H1 (cell line): ENCODE measurements around the gene SLC27A5. TPM values are rescaled to one million over a fixed set of nuclear protein-coding genes. Genes with fewer than 3 reads are reported as not detected.

ENCODE experiments used
- CTCF ChIA-PET: fragments of 300-600 bp; sonication (Branson Sonifier 250); formaldehyde crosslinking; loops from one replicate; lab custom pipeline; 2021; ENCODE audit not compliant: partially characterized antibody; lab: Charles Lee
- POLR2A ChIA-PET: fragments of 300-600 bp; sonication (Branson Sonifier 250); formaldehyde crosslinking; loops from one replicate; lab custom pipeline; 2021; ENCODE audit warnings: inconsistent platforms; ENCODE audit not compliant: partially characterized antibody; lab: Charles Lee
- DNase-seq, 2 experiments: peaks; one replicate each; pipeline versions ENCODE4 v3.0.0 to v3.0.0-alpha.2; 2010 to 2022; ENCODE audit warnings: low spot score in 2 of 2, low read depth in 1 of 2, mixed read lengths in 1 of 2
- FAIRE-seq: peaks from 2 replicates; lab custom pipeline; 2011; peaks lifted over from hg19 to GRCh38; lab: Jason Lieb, UNC
- H2AFZ ChIP-seq: 2 replicates; pipeline ENCODE4 v1.8.1; 2012; ENCODE audit warnings: low read length, inconsistent platforms
- H2AK5ac ChIP-seq: 2 replicates; pipeline ENCODE4 v1.6.1; 2013; ENCODE audit warnings: low read depth, low read length
- H2BK120ac ChIP-seq: replicated peaks from 2 replicates; pipeline ENCODE3; 2013; ENCODE audit warnings: low read depth, low read length, inconsistent platforms
- H2BK12ac ChIP-seq: 2 replicates; pipeline ENCODE4 v1.6.1; 2013; ENCODE audit warnings: low read depth, low read length
- H2BK15ac ChIP-seq: 2 replicates; pipeline ENCODE4 v1.6.1; 2013; ENCODE audit warnings: low read length
- H2BK20ac ChIP-seq: 2 replicates; pipeline ENCODE4 v1.6.1; 2013; ENCODE audit warnings: low read length
- H2BK5ac ChIP-seq: 2 replicates; pipeline ENCODE4 v1.6.1; 2013; ENCODE audit warnings: low read depth, low read length
- H3K14ac ChIP-seq: 2 replicates; pipeline ENCODE4 v1.6.1; 2013; ENCODE audit warnings: inconsistent platforms; ENCODE audit not compliant: insufficient read length
- H3K18ac ChIP-seq: 2 replicates; pipeline ENCODE4 v1.6.1; 2013; ENCODE audit warnings: low read length; ENCODE audit errors: extremely low read depth
- H3K23ac ChIP-seq: 2 replicates; pipeline ENCODE4 v1.6.1; 2013; ENCODE audit warnings: inconsistent platforms; ENCODE audit not compliant: insufficient read length
- H3K23me2 ChIP-seq: 2 replicates; pipeline ENCODE4 v1.6.1; 2013; ENCODE audit warnings: low read depth, low read length
- H3K27ac ChIP-seq: 2 replicates; pipeline ENCODE4 v1.6.1; 2011; ENCODE audit warnings: low read depth, low read length, inconsistent platforms
- H3K27me3 ChIP-seq, 4 experiments: replicated peaks in 1 of 4; 1 replicate in 1 of 4; 2 replicates in 3 of 4; pipeline versions ENCODE4 v1.6.1 to v1.8.1; 2011 to 2013; ENCODE audit warnings: low read length in 3 of 4, mild to moderate bottlenecking in 3 of 4, inconsistent platforms in 2 of 4, mixed read lengths in 2 of 4, moderate library complexity in 1 of 4; ENCODE audit not compliant: control insufficient read depth in 3 of 4, insufficient read depth in 3 of 4; ENCODE audit errors: extremely low read depth in 1 of 4
- H3K36me3 ChIP-seq, 4 experiments: 2 replicates each; pipeline versions ENCODE4 v1.6.1 to v1.8.1; 2011 to 2013; ENCODE audit warnings: mild to moderate bottlenecking in 4 of 4, low read length in 3 of 4, moderate library complexity in 2 of 4, control low read depth in 1 of 4, inconsistent platforms in 1 of 4; ENCODE audit not compliant: insufficient read depth in 4 of 4, control insufficient read depth in 2 of 4
- H3K4ac ChIP-seq: replicated peaks from 2 replicates; pipeline ENCODE3; 2013; ENCODE audit warnings: low read length, low read depth, mixed read lengths, inconsistent platforms; ENCODE audit not compliant: insufficient read length
- H3K4me1 ChIP-seq, 4 experiments: replicated peaks in 1 of 4; 1 replicate in 1 of 4; 2 replicates in 3 of 4; pipeline versions ENCODE4 v1.6.1 to v1.8.1; 2011 to 2013; ENCODE audit warnings: low read length in 3 of 4, inconsistent platforms in 2 of 4, mixed read lengths in 1 of 4; ENCODE audit not compliant: insufficient read depth in 4 of 4, control insufficient read depth in 3 of 4
- H3K4me2 ChIP-seq, 2 experiments: 2 replicates each; pipeline versions ENCODE4 v1.6.1 to v1.8.1; 2011 to 2013; ENCODE audit warnings: low read depth in 2 of 2, low read length in 2 of 2, control low read depth in 1 of 2, inconsistent platforms in 1 of 2, mild to moderate bottlenecking in 1 of 2; ENCODE audit not compliant: insufficient read depth in 1 of 2
- H3K4me3 ChIP-seq, 4 experiments: fragments of 200-600, 300-600 bp in 1 of 4; sonication (generic), shearing (Covaris generic), sonication (Bioruptor Twin) in 1 of 4; 2 replicates each; pipeline versions ENCODE4 v1.5.1 to v1.8.1; 2011 to 2016; ENCODE audit warnings: low read length in 4 of 4, low read depth in 3 of 4, control low read depth in 2 of 4, inconsistent platforms in 2 of 4, mild to moderate bottlenecking in 2 of 4, mixed read lengths in 1 of 4, moderate library complexity in 1 of 4; ENCODE audit not compliant: insufficient read depth in 2 of 4; ENCODE audit errors: extremely low read depth in 1 of 4
- H3K56ac ChIP-seq: replicated peaks from 2 replicates; pipeline ENCODE3; 2013; ENCODE audit warnings: low read depth, mild to moderate bottlenecking, mixed read lengths, low read length, inconsistent platforms; ENCODE audit not compliant: insufficient read length
- H3K79me1 ChIP-seq: 2 replicates; pipeline ENCODE4 v1.6.1; 2013; ENCODE audit warnings: low read depth, low read length, control low read depth
- H3K79me2 ChIP-seq, 2 experiments: 2 replicates each; pipeline versions ENCODE4 v1.6.1 to v1.8.1; 2012 to 2013; ENCODE audit warnings: low read length in 2 of 2, mild to moderate bottlenecking in 2 of 2, inconsistent platforms in 1 of 2; ENCODE audit not compliant: insufficient read depth in 2 of 2, control insufficient read depth in 1 of 2
- H3K9ac ChIP-seq, 4 experiments: replicated peaks in 1 of 4; 1 replicate in 1 of 4; 2 replicates in 3 of 4; pipeline versions ENCODE4 v1.6.1 to v1.8.1; 2011 to 2013; ENCODE audit warnings: low read depth in 3 of 4, low read length in 3 of 4, control low read depth in 2 of 4, mild to moderate bottlenecking in 2 of 4, moderate library complexity in 2 of 4, inconsistent platforms in 1 of 4; ENCODE audit errors: extremely low read depth in 1 of 4
- H3K9me3 ChIP-seq, 2 experiments: 2 replicates each; pipeline versions ENCODE4 v1.6.1 to v1.8.1; 2012 to 2013; ENCODE audit warnings: mild to moderate bottlenecking in 2 of 2, moderate library complexity in 2 of 2, control low read depth in 1 of 2, inconsistent platforms in 1 of 2, low read depth in 1 of 2, low read length in 1 of 2, mixed read lengths in 1 of 2; ENCODE audit not compliant: insufficient read depth in 2 of 2
- H4K20me1 ChIP-seq, 2 experiments: replicated peaks in 1 of 2; 2 replicates each; pipeline versions ENCODE3 to v1.8.1; 2011 to 2013; ENCODE audit warnings: inconsistent platforms in 2 of 2, low read length in 2 of 2, mild to moderate bottlenecking in 1 of 2; ENCODE audit not compliant: insufficient read depth in 2 of 2, control insufficient read depth in 1 of 2
- H4K5ac ChIP-seq: 2 replicates; pipeline ENCODE4 v1.6.1; 2013; ENCODE audit warnings: low read length, low read depth, mixed read lengths, inconsistent platforms; ENCODE audit not compliant: insufficient read length
- H4K8ac ChIP-seq: 2 replicates; pipeline ENCODE4 v1.8.0; 2013; ENCODE audit warnings: mild to moderate bottlenecking, moderate library complexity, low read length, inconsistent platforms; ENCODE audit not compliant: insufficient read depth; ENCODE audit errors: extremely low read depth
- H4K91ac ChIP-seq: replicated peaks from 2 replicates; pipeline ENCODE3; 2013; ENCODE audit warnings: low read length, mixed read lengths, inconsistent platforms; ENCODE audit not compliant: insufficient read length
- CREB1 ChIP-seq: IDR thresholded peaks from 2 replicates; pipeline ENCODE4 v1.6.1; 2012; ENCODE audit warnings: inconsistent platforms
- CTBP2 ChIP-seq: IDR thresholded peaks from 2 replicates; pipeline ENCODE4 v1.7.0; 2011; ENCODE audit warnings: borderline replicate concordance, mild to moderate bottlenecking, moderate library complexity, mixed read lengths, low read length; ENCODE audit not compliant: insufficient read depth, insufficient read length
- E2F6 ChIP-seq: IDR thresholded peaks from 2 replicates; pipeline ENCODE4 v1.6.1; 2012; ENCODE audit warnings: inconsistent platforms
- EP300 ChIP-seq, 2 experiments: IDR thresholded peaks; 1 replicate in 1 of 2; 2 replicates in 1 of 2; pipeline ENCODE4 v1.6.1; 2011 to 2012; ENCODE audit warnings: low read depth in 2 of 2, low read length in 2 of 2, mild to moderate bottlenecking in 2 of 2, borderline replicate concordance in 1 of 2, inconsistent platforms in 1 of 2, moderate library complexity in 1 of 2
- HDAC2 ChIP-seq, 2 experiments: fragments of 300-600 bp in 1 of 2; sonication (generic) in 1 of 2; IDR thresholded peaks; 2 replicates each; pipeline ENCODE4 v1.6.1; 2011 to 2012; ENCODE audit warnings: low read depth in 2 of 2, low read length in 2 of 2, mild to moderate bottlenecking in 2 of 2, moderate library complexity in 2 of 2, borderline replicate concordance in 1 of 2, inconsistent platforms in 1 of 2
- NANOG ChIP-seq: IDR thresholded peaks from 2 replicates; pipeline ENCODE4 v1.6.1; 2011; ENCODE audit warnings: low read length, low read depth, mild to moderate bottlenecking, inconsistent platforms; ENCODE audit not compliant: insufficient read depth, poor library complexity, severe bottlenecking
- RAD21 ChIP-seq, 2 experiments: IDR thresholded peaks in 1 of 2; conservative IDR thresholded peaks in 1 of 2; 2 replicates each; pipeline ENCODE4 v1.6.1; 2011; ENCODE audit warnings: low read depth in 2 of 2, low read length in 2 of 2, improper control_type of control experiment in 1 of 2, inconsistent platforms in 1 of 2, mild to moderate bottlenecking in 1 of 2, moderate library complexity in 1 of 2
- SP2 ChIP-seq: IDR thresholded peaks from 2 replicates; pipeline ENCODE4 v1.6.1; 2012; ENCODE audit warnings: mild to moderate bottlenecking, low read length, inconsistent platforms
- SRF ChIP-seq: IDR thresholded peaks from 2 replicates; pipeline ENCODE4 v1.6.1; 2011; ENCODE audit warnings: mild to moderate bottlenecking, low read depth, low read length, moderate library complexity
- TBP ChIP-seq: IDR thresholded peaks from 2 replicates; pipeline ENCODE4 v1.6.1; 2011; ENCODE audit warnings: low read depth, low read length, improper control_type of control experiment
- WGBS, 2 experiments: shearing (Covaris generic) in 1 of 2; methylation state at CpG; one replicate each; pipeline versions ENCODE4 v1.1.6 to v1.1.7; 2013 to 2015; ENCODE audit warnings: low lambda C conversion rate in 2 of 2, mixed read lengths in 2 of 2, inconsistent platforms in 1 of 2, low coverage in 1 of 2, missing lambda C conversion rate in 1 of 2; ENCODE audit not compliant: insufficient replicate concordance in 2 of 2, insufficient coverage in 1 of 2, insufficient read length in 1 of 2; ENCODE audit errors: extremely low coverage in 1 of 2, missing lambda C conversion rate in 1 of 2; 5-methylcytosine and 5-hydroxymethylcytosine counted together
- polyA plus RNA-seq, 7 experiments: library from polyadenylated mRNA; depleted of rRNA in 3 of 7; stranded (reverse) in 5 of 7; unstranded in 2 of 7; fragments of >200 nt in 5 of 7; fragments of 200-250 nt in 2 of 7; gene quantifications; 1 replicate in 5 of 7; 2 replicates in 1 of 7; 4 replicates in 1 of 7; pipeline versions ENCODE4 v1.2.1 to v1.2.3, GENCODE V29; 2011 to 2013; ENCODE audit warnings: missing spikeins in 2 of 7, mixed read lengths in 2 of 7
- total RNA-seq: library from RNA; stranded (reverse); fragmentation: NEBNext Ultra II Directional; extraction: Animal tissue kit (Norgen Biotek cat#: 25700); gene quantifications from 2 replicates; pipeline ENCODE4 v1.2.1, GENCODE V29; 2021

Gene SLC27A5
- total and polyA plus RNA-seq, 2 of the 8 experiments (the other 6 are each of a cell fraction or from before 2014, with no cell fraction given): 25.1 to 80.5 TPM

DNA sequence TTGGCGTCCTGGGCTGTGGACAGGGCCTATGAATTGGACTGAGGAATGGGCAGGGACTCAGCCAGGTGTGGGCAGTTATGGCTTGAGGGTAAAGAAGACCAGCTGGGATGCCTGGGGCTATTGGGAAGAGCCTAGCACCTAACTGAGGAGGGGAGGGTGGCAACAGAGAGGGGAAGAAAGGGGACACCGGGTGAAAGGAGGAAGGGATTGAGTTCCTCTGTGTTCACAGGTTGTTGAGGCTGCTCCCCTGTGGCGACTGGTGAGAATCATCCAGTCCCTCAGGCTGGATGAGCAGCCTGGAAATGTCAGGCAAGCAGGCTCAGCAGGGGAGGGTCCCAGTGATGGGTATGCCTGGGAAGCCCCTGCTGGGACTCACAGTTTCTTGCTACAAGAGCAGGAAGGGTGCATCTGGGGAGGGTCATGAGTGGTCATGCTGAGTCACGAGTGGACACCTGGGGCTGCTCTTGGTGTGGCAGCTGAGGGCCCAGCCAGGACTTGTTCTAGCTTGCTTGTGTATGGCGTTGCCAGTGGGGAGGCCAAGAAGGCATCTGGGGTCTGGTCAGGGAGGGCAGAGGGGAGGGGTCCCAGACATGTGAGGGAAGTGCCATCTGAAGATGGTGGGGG lies 43.5 kb downstream of the SLC27A5 start:
- Histone ChIP-seq H2AFZ (no peak overlapping the region), H3K14ac (no peak overlapping the region), H3K27me3 (no peaks in the 10 kb centered on the region), H3K23me2 (peaks cover 8% of the 10 kb centered on the region; the same call in 1 of the 2 replicates), H3K27ac (no peak overlapping the region), H3K36me3 (peaks cover 2 to 7% (median 4%) of the 10 kb centered on the region in 4 experiments; a peak in 5 of 8 replicates), H4K8ac (peak overlapping the region; percentile 51; the same call in 1 of the 2 replicates), H3K4me3 (peak overlapping the region in 1 of 4 experiments; percentile 6; a peak in 1 of 8 replicates), H2BK20ac (no peak overlapping the region), H3K79me1 (peaks cover 6% of the 10 kb centered on the region; the same call in 1 of the 2 replicates), H2BK5ac (no peak overlapping the region), H3K4me2 (peak overlapping the region; percentile 42 to 54; a peak in 2 of 4 replicates), H3K23ac (no peak overlapping the region), H4K20me1 (peaks cover 3 to 12% of the 10 kb centered on the region in 2 experiments), H4K91ac (no peak overlapping the region), H2BK12ac (no peak overlapping the region), H2BK120ac (no peak overlapping the region), H3K18ac (no peak overlapping the region), H3K79me2 (no peaks in the 10 kb centered on the region), H3K4ac (no peak overlapping the region), H3K56ac (no peak overlapping the region), H2BK15ac (no peak overlapping the region), H3K9ac (no peak overlapping the region; a peak in 1 of 7 replicates), H4K5ac (no peak overlapping the region), H3K9me3 (no peaks in the 10 kb centered on the region), H2AK5ac (no peak overlapping the region), H3K4me1 (no peaks in the 10 kb centered on the region)
- FAIRE-seq (no peak), DNase-seq (no peak)
- ChIA-PET POLR2A (interaction anchor here (1.3 to 1.7 kb wide), 2 partner anchors 8 to 73 kb away, joined by 4 to 7 read pairs; partner anchors contain the start of gene RNF225), CTCF (interaction anchor here (1.4 to 1.6 kb wide), 2 partner anchors 10 to 51 kb away, joined by 3 to 4 read pairs; no protein-coding TSS in a partner anchor)
- WGBS, 2 experiments: 83% methylated on average over 5 of the region's 5 CpGs; no CpG with 5 or more reads in 1 of the 2 experiments
- TF ChIP-seq CREB1: no peak
- no peak for TF ChIP-seq TBP
- TF ChIP-seq CTBP2: no peak
- no peak for TF ChIP-seq RAD21 (IDR thresholded peaks at IDR 0.05 in 1 of 2, conservative IDR thresholded peaks at IDR 0.05 in 1 of 2; ENCODE audit: low read depth in 2 of 2, low read length in 2 of 2)
- TF ChIP-seq HDAC2 (IDR thresholded peaks at IDR 0.05; ENCODE audit: borderline replicate concordance in 1 of 2, low read depth in 2 of 2, low read length in 2 of 2): no peak
- no peak for TF ChIP-seq SP2
- no peak for TF ChIP-seq EP300 (IDR thresholded peaks at IDR 0.05; ENCODE audit: borderline replicate concordance in 1 of 2, low read depth in 2 of 2, low read length in 2 of 2)
- no peak for TF ChIP-seq SRF
- TF ChIP-seq E2F6: no peak
- no peak for TF ChIP-seq NANOG
